Ascending aorta (tissue), 2 donors: Measurements from ENCODE around the gene FOXP3. TPM values are rescaled to one million over a fixed set of nuclear protein-coding genes. Genes with fewer than 3 reads are reported as not detected.
"Not testable (repeated sequence)": the region's sequence is repeated elsewhere in the genome, so short reads cannot be mapped to it uniquely, and the experiment has no call there.

Experiments
- DNase-seq, 2 donors: peaks; one replicate each; pipeline ENCODE4 v3.0.0-alpha.2; 2019; ENCODE audit warnings: low spot score in 2 of 2
- H3K27ac ChIP-seq, 2 donors: fragments of 200-600 bp; sonication (generic); one replicate each; pipeline ENCODE4 v1.5.1; 2016 to 2017; ENCODE audit warnings: mild to moderate bottlenecking in 1 of 2
- H3K27me3 ChIP-seq: fragments of 200-600 bp; sonication (generic); one replicate; pipeline ENCODE4 v1.5.1; 2017
- H3K36me3 ChIP-seq, 2 donors: fragments of 200-600 bp; sonication (generic); one replicate each; pipeline ENCODE4 v1.5.1; 2016
- H3K4me1 ChIP-seq, 2 donors: fragments of 200-600 bp; sonication (generic); one replicate each; pipeline ENCODE4 v1.5.1; 2016 to 2017; ENCODE audit warnings: mild to moderate bottlenecking in 1 of 2
- H3K4me3 ChIP-seq, 2 donors: fragments of 200-600 bp; sonication (generic); one replicate each; pipeline ENCODE4 v1.5.1; 2016 to 2017; ENCODE audit warnings: mild to moderate bottlenecking in 1 of 2
- H3K9me3 ChIP-seq, 2 donors: fragments of 200-600 bp; sonication (generic); one replicate each; pipeline ENCODE4 v1.5.1; 2016
- CTCF ChIP-seq, 3 experiments: fragments of 200-600 bp in 2 of 3; fragments of 450-650 bp in 1 of 3; sonication (generic) in 2 of 3; IDR thresholded peaks; one replicate each; pipeline ENCODE4 v1.5.1; 2016 to 2019; ENCODE audit warnings: antibody characterized with exemption in 3 of 3, mild to moderate bottlenecking in 1 of 3, moderate library complexity in 1 of 3
- intact Hi-C: fragments of 100-400 bp; cut with DNase I; formaldehyde crosslinking; loops from one replicate; pipeline ENCODE4 v1.15.1; 2023
- total RNA-seq: library from RNA; depleted of rRNA; stranded (reverse); fragments of >200 nt; gene quantifications from one replicate; pipeline ENCODE4 v1.1.0, GENCODE V29; 2016

Gene FOXP3, protein sequence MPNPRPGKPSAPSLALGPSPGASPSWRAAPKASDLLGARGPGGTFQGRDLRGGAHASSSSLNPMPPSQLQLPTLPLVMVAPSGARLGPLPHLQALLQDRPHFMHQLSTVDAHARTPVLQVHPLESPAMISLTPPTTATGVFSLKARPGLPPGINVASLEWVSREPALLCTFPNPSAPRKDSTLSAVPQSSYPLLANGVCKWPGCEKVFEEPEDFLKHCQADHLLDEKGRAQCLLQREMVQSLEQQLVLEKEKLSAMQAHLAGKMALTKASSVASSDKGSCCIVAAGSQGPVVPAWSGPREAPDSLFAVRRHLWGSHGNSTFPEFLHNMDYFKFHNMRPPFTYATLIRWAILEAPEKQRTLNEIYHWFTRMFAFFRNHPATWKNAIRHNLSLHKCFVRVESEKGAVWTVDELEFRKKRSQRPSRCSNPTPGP
- not detected for total RNA-seq

DNA sequence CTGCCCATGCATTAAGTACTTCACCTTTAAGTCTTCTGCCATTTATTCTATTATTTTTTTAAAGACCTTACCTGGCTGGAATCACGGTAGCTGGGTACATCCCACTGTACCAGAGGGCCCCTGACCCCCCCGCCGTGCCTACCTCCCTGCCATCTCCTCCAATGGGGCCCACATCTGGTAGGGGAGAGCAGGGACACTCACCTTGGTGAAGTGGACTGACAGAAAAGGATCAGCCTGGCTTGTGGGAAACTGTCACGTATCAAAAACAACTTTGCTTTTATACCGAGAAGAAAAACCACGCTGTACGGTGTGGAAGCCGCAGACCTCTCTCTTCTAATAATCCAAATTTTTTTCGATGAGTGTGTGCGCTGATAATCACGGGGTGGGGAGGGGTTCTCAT lies at the start of gene FOXP3:
Gene FOXP3 (minus strand): TSS at position 251 of the 400 bp plus-strand sequence. CDS start 6,205 bp downstream, outside the sequence.
- no peak within 1 kb of the TSS for H3K4me3 ChIP-seq
- H3K9me3 ChIP-seq = no peaks in the 10 kb centered on the region
- H3K4me1 ChIP-seq = no peaks in the 10 kb centered on the region
- H3K27me3 ChIP-seq = no peaks in the 10 kb centered on the region
- no peak within 1 kb of the TSS for H3K27ac ChIP-seq
- no peak for TF ChIP-seq CTCF (IDR thresholded peaks at IDR 0.05)
- intact Hi-C loops = no loop called here
- DNase-seq = no peak
- no peaks in the 10 kb centered on the region for H3K36me3 ChIP-seq

DNA sequence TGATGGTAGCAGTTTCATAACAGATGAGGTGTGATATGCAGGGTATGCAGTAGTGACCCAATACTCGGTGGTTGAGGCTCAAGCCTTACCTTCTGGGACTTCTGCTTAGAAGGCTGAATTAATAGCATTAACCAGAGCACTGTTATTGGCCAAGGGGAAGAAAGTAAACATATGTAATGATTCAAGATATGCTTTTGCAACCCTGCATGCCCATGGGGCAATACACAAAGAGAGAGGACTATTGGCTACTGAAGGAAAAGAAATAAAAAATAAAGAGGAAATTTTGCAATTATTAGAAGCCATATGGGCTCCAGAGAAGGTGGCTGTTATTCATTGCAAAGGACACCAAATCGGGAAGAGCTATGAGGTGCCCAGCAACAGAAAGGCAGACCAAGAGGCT lies 47.7 kb upstream of the FOXP3 start:
- Histone ChIP-seq H3K27ac (no peak overlapping the region), H3K4me1 (no peaks in the 10 kb centered on the region), H3K27me3 (no peaks in the 10 kb centered on the region), H3K9me3 (no peaks in the 10 kb centered on the region), H3K36me3 (no peaks in the 10 kb centered on the region), H3K4me3 (no peak overlapping the region)
- no peak for TF ChIP-seq CTCF (IDR thresholded peaks at IDR 0.05)
- intact Hi-C loops = no loop called here
- DNase-seq = no peak

DNA sequence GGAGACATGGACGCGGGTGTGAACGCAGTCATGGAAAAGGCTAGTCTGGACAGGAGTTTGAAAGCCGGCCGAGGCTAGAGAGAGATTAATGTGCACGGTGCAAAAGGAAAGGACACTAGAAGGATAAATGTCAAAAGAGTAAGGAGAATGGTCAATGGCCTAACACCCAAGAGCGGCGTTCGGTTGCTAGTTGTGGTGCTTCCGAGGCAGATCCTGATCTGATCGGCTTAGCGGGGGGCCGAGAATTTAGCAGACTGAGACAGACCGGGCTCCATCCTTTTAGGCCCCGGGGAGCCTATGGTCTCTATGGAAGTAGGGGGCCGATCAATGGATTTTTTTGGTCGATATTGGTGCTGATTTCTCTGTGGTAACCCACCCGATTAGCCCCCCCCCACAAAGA lies 45.9 kb upstream of the FOXP3 start:
- H3K36me3 ChIP-seq = no peaks in the 10 kb centered on the region
- H3K9me3 ChIP-seq = no peaks in the 10 kb centered on the region
- no peaks in the 10 kb centered on the region for H3K4me1 ChIP-seq
- intact Hi-C loops = no loop called here
- no peak for DNase-seq
- no peak for TF ChIP-seq CTCF (IDR thresholded peaks at IDR 0.05)
- H3K27me3 ChIP-seq = no peaks in the 10 kb centered on the region
- H3K4me3 ChIP-seq = peak overlapping the region in 1 of 2 donors; percentile 59
- no peak overlapping the region for H3K27ac ChIP-seq

DNA sequence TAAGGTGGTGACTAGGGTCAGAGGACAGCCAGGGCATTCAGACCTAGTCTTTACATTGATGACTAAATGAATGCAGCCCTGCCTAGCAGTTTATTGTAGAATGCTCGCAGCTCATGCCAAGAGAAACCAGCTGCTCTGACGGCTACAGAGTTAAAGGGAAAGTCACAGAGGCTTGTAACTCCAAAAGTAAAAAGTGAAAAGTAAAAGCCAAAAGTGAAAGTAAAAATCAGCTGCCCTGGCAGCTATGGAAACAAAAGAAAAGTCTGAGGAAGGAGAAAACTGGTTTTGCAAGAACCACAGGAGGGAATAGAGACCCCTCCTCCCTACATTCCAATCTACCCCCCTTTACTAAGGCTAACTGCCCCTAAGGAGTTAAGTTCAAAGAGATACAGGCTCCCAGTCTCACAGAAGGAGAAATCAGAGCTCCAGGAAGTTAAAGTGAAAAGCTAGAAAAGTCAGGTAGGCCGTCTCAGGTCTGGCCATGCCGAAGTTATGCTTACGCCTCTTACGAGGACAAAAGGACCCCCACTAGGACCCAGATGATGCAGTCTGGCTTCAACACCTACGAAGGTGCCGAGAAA lies 45.0 kb upstream of the FOXP3 start:
- no peaks in the 10 kb centered on the region for H3K9me3 ChIP-seq
- TF ChIP-seq CTCF (IDR thresholded peaks at IDR 0.05) = no peak
- no peaks in the 10 kb centered on the region for H3K27me3 ChIP-seq
- no peaks in the 10 kb centered on the region for H3K36me3 ChIP-seq
- DNase-seq = no peak
- H3K4me3 ChIP-seq = peak overlapping the region; percentile 41 to 59
- intact Hi-C loops = no loop called here
- no peaks in the 10 kb centered on the region for H3K4me1 ChIP-seq
- peak overlapping the region; percentile 58 to 62 for H3K27ac ChIP-seq

DNA sequence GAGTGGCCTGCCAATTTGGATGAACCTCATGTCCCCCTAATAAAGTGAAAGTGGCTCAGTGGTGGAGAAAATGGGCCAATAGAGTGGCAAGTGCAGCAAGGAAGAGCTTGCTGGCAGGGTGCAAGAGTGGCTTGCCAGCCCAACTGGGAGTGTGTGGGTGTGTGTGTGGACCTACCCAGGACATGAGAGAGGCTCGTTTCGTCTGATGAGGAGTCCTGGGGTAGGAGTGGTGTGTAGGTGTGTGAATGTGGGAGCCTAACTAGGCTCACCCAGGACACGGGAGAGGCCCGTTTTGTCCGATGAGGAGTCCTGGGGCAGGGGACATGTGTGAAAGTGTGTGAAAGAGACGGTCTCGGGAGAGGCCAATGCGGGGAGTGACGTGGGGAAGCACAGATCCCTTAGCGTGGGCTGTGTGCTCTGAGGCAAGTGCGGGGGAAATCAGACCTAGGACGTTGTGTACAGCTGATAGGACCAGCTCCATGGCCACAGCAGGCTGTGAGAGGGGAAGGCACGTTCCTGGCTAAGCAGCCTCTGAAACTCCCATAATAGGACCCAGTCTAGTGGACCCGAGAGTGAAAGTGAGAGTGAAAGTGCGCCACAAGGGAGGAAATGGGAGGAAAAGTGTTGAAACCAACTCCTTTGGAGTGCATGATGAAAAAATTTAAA lies 44.2 kb upstream of the FOXP3 start:
- intact Hi-C loops = no loop called here
- no peak for TF ChIP-seq CTCF (IDR thresholded peaks at IDR 0.05)
- peak overlapping the region; percentile 58 to 62 for H3K27ac ChIP-seq
- H3K27me3 ChIP-seq = no peaks in the 10 kb centered on the region
- DNase-seq = no peak
- no peaks in the 10 kb centered on the region for H3K9me3 ChIP-seq
- H3K4me3 ChIP-seq = peak overlapping the region; percentile 41 to 59
- H3K36me3 ChIP-seq = no peaks in the 10 kb centered on the region
- H3K4me1 ChIP-seq = no peaks in the 10 kb centered on the region

DNA sequence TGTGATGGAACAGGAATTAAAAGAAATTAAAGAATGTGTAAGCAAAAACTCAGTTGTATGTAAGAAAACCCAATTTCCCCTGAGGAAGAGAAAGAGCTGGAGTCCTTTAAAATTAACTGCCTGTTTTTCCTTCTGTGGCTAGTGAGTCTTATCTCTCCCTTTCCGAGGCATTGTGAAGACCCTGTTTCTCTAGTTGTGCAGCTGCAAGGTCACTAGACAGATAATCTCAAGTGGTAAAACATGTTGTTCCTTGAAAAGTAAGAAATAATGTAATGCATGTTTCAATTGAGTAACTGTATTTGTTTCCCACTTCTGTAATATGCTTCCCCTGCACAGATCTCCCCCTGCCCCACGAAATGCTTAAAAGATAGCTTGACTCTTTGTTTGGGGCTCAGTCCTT lies 43.3 kb upstream of the FOXP3 start:
- H3K27me3 ChIP-seq, H3K4me1 ChIP-seq, H3K9me3 ChIP-seq, H3K36me3 ChIP-seq, DNase-seq, H3K4me3 ChIP-seq, intact Hi-C loops, H3K27ac ChIP-seq: not testable (repeated sequence)
